ENCODE results near the gene ZFHX3. TPM values are rescaled to one million over a fixed set of nuclear protein-coding genes. Genes with fewer than 3 reads are reported as not detected.

The ZFHX3 gene
- total and polyA plus RNA-seq, 9 of the 15 experiments (the other 6 are each of a cell fraction or from before 2014, with no cell fraction given) = 0.01 to 0.23 (median 0.06) TPM; not detected in 4

GRCh38 chr16:72846594-72846993, 201.3 kb downstream of the ZFHX3 start:
- Histone ChIP-seq H4K20me1 (replicated peaks; ENCODE audit: control insufficient read depth, insufficient read depth, low read length) (no peaks in the 10 kb centered on the region), H3K9me3 (replicated peaks; ENCODE audit: control insufficient read depth, insufficient read depth, low read depth, low read length) (no peaks in the 10 kb centered on the region), H3K4me3 (no peak overlapping the region), H3K9me1 (ENCODE audit: control insufficient read depth, insufficient read depth, low read length) (no peaks in the 10 kb centered on the region), H3K79me2 (ENCODE audit: control insufficient read depth, insufficient read depth, low read length) (no peaks in the 10 kb centered on the region), H3K27ac (ENCODE audit: extremely low read depth, low read depth, low read length) (no peak overlapping the region), H3K9ac (ENCODE audit: insufficient read depth in 1 of 2, low read depth in 2 of 2, low read length in 2 of 2) (no peak overlapping the region), H3K36me3 (ENCODE audit: control insufficient read depth, insufficient read depth, low read length) (no peaks in the 10 kb centered on the region), H3K4me1 (replicated peaks in 1 of 2; ENCODE audit: control insufficient read depth in 2 of 2, insufficient read depth in 2 of 2, low read length in 2 of 2) (peaks cover 0 to 5% of the 10 kb centered on the region in 2 experiments; a peak in 1 of 5 replicates), H3K27me3 (ENCODE audit: control insufficient read depth in 2 of 2, insufficient read depth in 2 of 2, low read length in 2 of 2) (peaks cover 13 to 62% of the 10 kb centered on the region in 2 experiments), H3K4me2 (ENCODE audit: insufficient read depth, low read length) (no peak overlapping the region), H2AFZ (ENCODE audit: low read depth, low read length) (no peak overlapping the region)
- ChIA-PET POLR2A (no interaction called here), CTCF (ENCODE audit: low intra/inter-chr PET ratio) (interaction anchor here (0.6 kb wide), 1 partner anchor 448 kb away, joined by 3 read pairs; no protein-coding TSS in a partner anchor)
- TF ChIP-seq SRSF7 (optimal IDR thresholded peaks at IDR 0.05; ENCODE audit: low read depth, low read length) (no peak), FOXK1 (CRISPR knock-in tag; IDR thresholded peaks at IDR 0.05; ENCODE audit: borderline replicate concordance) (no peak), ZKSCAN1 (IDR thresholded peaks at IDR 0.05; ENCODE audit: low read depth, low read length) (no peak)
- TF ChIP-seq, protein P1, sequence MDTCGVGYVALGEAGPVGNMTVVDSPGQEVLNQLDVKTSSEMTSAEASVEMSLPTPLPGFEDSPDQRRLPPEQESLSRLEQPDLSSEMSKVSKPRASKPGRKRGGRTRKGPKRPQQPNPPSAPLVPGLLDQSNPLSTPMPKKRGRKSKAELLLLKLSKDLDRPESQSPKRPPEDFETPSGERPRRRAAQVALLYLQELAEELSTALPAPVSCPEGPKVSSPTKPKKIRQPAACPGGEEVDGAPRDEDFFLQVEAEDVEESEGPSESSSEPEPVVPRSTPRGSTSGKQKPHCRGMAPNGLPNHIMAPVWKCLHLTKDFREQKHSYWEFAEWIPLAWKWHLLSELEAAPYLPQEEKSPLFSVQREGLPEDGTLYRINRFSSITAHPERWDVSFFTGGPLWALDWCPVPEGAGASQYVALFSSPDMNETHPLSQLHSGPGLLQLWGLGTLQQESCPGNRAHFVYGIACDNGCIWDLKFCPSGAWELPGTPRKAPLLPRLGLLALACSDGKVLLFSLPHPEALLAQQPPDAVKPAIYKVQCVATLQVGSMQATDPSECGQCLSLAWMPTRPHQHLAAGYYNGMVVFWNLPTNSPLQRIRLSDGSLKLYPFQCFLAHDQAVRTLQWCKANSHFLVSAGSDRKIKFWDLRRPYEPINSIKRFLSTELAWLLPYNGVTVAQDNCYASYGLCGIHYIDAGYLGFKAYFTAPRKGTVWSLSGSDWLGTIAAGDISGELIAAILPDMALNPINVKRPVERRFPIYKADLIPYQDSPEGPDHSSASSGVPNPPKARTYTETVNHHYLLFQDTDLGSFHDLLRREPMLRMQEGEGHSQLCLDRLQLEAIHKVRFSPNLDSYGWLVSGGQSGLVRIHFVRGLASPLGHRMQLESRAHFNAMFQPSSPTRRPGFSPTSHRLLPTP (IDR thresholded peaks at IDR 0.05; ENCODE audit: borderline replicate concordance, extremely low read depth, insufficient read length) = no peak
- TF ChIP-seq, protein P2, sequence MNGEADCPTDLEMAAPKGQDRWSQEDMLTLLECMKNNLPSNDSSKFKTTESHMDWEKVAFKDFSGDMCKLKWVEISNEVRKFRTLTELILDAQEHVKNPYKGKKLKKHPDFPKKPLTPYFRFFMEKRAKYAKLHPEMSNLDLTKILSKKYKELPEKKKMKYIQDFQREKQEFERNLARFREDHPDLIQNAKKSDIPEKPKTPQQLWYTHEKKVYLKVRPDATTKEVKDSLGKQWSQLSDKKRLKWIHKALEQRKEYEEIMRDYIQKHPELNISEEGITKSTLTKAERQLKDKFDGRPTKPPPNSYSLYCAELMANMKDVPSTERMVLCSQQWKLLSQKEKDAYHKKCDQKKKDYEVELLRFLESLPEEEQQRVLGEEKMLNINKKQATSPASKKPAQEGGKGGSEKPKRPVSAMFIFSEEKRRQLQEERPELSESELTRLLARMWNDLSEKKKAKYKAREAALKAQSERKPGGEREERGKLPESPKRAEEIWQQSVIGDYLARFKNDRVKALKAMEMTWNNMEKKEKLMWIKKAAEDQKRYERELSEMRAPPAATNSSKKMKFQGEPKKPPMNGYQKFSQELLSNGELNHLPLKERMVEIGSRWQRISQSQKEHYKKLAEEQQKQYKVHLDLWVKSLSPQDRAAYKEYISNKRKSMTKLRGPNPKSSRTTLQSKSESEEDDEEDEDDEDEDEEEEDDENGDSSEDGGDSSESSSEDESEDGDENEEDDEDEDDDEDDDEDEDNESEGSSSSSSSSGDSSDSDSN (IDR thresholded peaks at IDR 0.05; ENCODE audit: borderline replicate concordance in 1 of 2, low read depth in 2 of 2, low read length in 2 of 2) = no peak
- in situ Hi-C loops (cut with MboI) = no loop called here
- no peak for ATAC-seq
- FAIRE-seq = no peak
- DNase-seq (ENCODE audit: extremely low read depth in 1 of 4, low spot score in 3 of 4) = no peak
- BruUV-seq (replicated peaks) = no TSS peak
- intact Hi-C loops (cut with micrococcal nuclease) = loop anchor here (5.0 kb wide), 1 partner anchor 344 kb away; no protein-coding TSS in a partner anchor
- 6% methylated on average over 8 of the region's 8 CpGs for WGBS (ENCODE audit: insufficient coverage, low coverage, missing lambda C conversion rate)

Measured in K562 (cell line).